HG02885 (cell line): ENCODE results near the gene PPP1R13B.

Source experiments
- ATAC-seq: cut with Tn5 transposase; IDR thresholded peaks from one replicate; pipeline ENCODE4 v1.9.1; 2021; ENCODE audit warnings: mild to moderate bottlenecking; ENCODE audit not compliant: unreplicated experiment, poor library complexity

Gene PPP1R13B

GRCh38 chr14:103881268-103882201 is 34.2 kb upstream of the PPP1R13B start:
- no peak for ATAC-seq

DNA sequence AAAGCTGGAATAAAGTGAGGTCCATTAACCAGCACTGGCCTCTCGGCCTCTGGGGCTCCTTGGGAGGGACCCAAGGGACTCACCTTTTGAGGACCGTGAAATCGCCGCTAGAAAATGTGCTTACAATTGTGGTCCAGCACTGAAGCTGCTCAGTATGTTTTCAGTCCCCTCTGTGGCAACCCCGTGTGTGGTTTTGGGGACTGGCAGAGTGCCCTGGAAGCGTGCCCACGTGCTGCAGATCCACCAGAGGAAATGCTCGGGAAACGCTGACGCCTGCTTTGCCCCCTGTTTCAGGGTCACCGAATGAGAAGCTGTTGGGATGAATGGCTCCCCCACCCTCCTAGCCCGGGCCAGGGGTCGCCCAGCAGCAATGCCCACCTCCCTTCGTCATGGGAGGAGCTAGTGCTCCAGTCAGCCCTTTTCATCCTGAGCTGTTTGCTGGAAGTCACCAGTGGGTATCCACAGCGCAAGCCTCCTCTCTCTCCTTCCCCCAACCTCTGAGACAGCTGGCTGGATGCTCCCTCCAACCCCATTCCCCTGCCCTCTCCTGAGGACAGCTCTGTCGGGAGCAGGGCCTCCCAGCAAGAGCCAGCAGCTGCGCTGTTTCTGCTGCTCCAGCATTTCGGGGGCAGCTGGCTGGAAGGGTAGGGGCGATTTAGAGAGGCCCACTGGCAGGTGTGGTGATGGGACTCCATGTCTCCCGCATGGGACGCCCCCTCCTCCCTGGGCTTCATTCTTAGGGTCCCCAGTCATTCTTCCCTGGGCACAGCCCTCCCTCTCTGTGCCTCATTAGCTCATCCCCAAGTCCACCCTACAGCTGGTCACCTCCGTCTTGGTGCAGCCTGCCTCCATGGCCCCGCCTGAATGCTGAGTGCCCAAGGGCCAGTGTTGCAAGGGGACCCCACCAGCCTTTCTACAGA is 33.2 kb upstream of the PPP1R13B start:
- no peak for ATAC-seq

DNA sequence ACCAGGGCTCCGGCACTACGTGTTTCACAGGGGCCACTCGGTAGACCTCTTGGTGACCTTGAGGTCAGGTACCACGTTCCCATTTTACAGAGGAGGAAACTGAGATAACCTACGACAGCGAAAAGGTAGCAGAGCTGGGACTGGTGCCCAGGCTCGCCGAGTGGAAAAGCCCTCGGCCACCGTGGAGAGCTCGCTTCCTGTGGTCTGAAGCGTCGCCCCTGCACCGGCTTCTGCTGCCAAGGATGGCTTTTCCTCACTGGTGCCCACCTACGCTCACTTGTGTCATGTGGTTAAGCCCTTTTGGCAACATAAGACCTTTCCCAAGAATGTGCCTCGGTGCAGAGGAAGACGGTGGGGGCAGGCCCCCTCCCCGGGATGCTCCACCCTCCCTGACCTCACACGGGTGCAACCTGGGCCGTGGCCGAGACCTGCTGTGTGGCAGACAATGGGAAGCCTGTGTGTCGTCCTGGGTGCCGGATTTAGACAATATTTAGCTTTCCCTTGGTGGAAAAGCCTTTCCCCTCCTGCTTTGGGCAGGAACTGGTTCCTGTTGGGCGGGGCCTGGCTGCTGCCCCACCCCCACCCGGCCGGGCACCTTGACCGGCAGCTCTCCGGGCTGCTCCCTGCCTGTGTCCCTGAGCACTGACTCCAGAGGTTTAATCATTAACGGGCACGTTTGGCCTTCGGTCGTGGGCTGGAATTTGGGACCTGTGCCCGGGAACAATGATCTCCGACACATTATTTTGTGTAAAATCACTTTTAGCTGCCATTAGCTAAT is 32.4 kb upstream of the PPP1R13B start:
- ATAC-seq, result no peak

DNA sequence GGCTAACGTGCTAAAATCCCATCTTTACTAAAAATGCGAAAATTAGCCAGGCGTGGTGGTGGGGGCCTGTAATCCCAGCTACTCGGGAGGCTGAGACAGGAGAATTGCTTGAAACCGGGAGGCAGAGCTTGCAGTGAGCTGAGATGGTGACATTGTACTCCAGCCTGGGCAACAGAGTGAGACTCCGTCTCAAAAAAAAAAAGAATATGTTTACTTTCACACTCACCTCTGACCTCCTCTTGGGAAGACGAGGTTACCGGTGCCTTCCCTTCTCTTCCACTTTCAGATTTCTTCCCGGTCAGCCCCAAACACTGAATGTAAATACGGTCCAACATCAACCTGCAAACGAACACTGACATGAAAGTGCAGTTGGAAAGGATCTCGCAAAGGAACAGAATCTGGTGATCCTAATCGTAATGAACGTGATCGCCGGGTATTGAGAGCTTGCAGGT is 31.8 kb upstream of the PPP1R13B start:
- no peak for ATAC-seq

GRCh38 chr14:103878180-103878579 is 30.8 kb upstream of the PPP1R13B start:
- ATAC-seq, result no peak

GRCh38 chr14:103875010-103875409 is 27.6 kb upstream of the PPP1R13B start:
- no peak for ATAC-seq

DNA sequence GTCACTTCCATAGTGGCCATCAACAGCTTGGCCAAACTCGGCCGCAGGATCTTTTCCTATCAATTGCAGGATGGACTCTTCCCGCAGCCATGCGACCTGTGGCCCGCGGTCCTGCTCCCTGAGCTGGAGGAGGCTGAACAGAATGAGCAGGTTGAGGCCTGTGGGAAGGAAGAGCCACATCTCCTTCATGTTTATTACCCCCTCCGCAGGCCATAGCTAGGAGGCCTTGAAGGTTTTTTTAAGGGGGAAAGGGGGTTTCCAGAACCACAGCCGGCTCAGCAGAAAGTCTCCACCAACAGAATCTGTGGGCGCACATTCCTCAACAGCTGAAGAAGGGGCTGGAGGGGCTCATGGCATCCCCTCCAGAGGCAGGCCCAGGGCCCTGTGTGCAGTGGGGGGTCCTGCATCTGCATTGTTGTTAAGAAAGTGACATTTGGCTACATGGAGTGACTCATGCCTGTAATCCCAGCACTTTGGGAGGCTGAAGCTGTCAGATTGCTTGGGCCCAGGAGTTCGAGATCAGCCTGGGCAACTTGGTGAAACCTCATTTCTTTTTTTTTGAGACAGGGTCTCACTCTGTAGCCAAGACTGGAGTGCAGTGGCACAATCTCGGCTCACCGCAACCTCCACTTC is 25.2 kb upstream of the PPP1R13B start:
- no peak for ATAC-seq

- peak; percentile 89 for ATAC-seq
These were observed 24.5 kb upstream of the PPP1R13B start for GRCh38 chr14:103871596-103872480.

- no peak for ATAC-seq
These were observed 23.7 kb upstream of the PPP1R13B start for GRCh38 chr14:103870891-103871595.

DNA sequence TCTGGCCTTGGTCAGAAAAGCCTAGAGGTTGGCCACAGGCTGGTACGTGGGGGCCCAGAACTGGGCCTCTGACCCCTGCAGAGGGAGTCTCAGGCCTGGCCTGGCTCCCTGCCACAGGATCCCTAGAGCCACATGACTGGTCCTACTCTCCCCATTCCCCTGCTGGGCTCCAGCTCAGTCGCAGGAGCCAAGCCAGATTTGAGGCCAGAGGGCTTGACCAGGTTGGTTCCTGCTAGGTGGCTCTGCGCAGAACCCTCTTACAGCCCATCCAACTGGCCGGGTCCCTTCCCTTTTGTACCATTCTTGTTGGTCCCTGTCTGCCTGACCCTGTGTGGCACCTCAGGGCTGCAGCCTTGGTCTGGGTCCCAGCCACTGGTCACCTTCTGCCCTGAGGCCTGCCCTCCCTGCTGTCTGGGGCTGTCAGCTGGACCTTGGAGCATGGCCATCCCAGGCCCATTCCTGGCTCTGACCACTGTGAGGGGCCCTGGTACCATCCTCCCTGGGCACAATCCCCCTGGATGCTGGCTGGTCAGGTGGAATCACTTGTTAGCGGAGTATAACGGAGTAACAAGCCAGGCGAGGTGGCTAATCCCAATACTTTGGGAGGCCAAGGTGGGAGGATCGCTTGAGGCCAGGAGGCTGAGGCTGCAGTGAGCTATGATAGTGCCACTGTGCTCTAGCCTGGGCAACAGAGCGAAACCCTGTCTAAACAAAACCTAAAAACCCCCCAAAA is 22.9 kb upstream of the PPP1R13B start:
- no peak for ATAC-seq

DNA sequence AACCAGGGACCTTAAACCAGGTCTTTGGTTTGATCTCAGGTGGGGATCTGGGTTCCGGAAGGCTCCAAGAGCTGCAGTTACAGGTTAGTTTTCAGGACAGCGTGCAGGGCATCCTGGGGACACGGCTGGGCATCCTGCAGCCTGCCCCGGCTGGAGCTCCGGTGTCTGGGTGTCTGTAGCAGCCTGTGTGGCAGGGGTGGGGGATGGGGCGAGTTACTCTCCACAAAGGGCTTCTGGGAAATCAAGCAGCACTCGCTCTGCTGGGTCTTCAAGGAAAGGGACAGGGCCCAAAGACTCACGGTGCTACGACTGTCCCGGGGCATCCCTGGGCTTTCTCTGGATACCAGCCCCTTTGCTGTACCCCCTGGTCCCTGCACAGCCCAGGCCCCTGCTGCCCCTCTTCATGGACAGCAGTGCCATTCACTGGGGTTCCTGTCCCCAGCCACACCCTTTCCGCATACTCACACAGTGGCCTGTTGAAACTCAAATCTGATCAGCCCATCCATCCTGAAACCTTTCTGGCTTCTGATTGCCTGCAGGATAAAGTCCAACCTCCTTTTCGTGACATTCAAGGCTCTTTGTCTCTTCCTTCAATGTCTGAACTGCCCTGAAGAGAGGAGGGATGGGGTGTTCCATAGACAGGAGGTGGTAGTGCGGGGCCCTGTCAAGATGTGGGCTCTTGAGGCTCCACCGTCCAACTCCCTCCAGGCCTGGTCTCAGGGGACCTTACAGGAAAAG is 22.2 kb upstream of the PPP1R13B start:
- no peak for ATAC-seq

DNA sequence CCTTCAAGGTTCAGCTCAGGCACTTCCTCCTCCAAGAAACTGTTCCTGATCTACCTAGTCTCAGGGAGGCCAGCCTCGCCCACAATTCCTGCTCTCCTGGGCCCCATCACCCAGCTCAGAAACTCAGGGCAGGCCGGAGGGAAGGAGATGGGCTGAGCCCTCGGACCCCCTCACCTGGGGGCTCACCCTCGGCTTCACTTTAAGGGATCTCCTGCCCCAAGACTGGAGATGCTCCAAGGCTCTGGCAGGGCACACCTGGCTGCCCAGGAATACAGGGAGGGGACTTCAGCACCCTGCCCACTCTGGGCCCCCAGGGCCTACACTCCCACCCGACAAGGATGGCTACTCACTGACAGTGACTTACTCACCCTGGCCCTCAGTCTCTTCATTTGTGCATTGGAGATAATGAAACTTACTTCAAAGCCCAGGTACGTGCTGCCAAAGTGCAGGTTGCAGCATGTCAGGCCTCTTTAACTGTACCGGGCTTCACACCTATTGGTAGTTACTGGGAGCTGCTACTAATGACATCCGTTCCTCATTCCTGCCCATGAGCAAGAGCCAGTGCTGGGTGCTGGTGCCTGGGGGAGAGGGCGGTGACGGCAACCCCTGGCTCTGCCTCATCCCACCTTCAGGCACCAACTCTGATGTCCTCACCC is 21.0 kb upstream of the PPP1R13B start:
- ATAC-seq, result no peak

DNA sequence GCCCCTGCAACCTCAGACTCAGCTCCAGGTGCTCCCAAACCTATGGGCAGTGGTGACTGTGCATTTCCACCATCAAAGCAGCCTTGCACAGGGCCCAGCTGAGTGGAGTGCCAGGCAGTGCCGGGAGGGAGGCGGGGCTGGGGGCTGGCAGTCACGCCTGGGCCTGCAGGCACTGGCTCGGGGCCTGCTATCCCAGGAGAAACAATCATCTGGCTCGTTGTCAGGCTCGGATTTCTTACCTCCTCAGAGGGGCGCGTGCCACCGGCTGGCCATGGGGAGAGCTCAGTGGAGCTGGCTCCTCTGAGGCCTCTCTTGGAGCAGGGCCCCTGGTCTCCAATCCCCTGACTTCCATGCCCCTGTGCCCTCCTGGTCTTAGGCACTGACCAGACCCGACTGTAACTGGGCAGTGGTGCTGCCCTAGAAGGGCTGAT is 20.2 kb upstream of the PPP1R13B start:
- no peak for ATAC-seq

DNA sequence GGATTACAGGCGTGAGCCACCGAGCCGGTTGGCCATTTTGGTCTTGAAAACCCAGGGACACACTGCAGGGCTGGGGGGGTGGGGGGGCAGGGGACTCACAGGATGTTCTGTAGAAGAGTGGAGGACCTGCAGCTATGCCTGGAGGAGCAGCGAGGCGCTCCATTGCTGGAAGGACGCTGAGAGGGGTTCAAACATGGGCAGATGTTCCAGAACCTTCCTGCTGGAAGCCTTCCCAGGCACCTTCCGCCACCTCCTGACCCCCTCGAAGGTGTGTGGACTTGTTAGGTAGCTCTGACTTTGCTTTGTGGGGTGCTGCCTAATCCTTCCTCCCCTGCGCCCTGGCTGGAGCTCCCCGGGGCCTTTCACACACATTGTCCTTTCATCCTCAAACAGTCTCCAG is 19.6 kb upstream of the PPP1R13B start:
- no peak for ATAC-seq

DNA sequence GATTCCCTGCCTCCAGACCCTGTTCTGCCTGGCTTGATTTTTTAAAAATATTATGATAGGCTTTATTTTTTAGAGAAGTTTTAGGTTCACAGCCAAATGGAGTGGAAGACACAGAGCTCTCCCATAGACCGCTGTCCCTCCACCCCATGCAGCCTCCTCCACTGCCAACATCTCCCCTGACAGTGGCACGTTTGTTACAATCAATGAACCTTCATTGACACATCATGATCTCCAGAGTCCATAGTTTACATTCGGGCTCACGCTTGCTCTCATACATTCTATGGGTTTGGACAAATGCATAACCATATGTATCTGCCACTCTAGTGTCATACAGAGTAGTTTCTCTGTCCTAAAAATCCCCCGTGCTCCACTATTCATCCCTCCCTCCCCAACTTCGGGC is 15.9 kb upstream of the PPP1R13B start:
- ATAC-seq, result no peak

GRCh38 chr14:103862393-103862782 is 15.0 kb upstream of the PPP1R13B start:
- ATAC-seq, result no peak
